NCI-H446 (cell line): ENCODE data around the gene SLC35G6.
A peak's percentile ranks its signal among the peaks of the same experiment; 100 is the strongest.
"Not testable (repeated sequence)": the region's sequence is repeated elsewhere in the genome, so short reads cannot be mapped to it uniquely, and the experiment has no call there.

Source experiments
- DNase-seq, 2 experiments: peaks; one replicate each; lab custom pipeline; 2025; lab: John Stamatoyannopoulos, UW

The SLC35G6 gene

DNA sequence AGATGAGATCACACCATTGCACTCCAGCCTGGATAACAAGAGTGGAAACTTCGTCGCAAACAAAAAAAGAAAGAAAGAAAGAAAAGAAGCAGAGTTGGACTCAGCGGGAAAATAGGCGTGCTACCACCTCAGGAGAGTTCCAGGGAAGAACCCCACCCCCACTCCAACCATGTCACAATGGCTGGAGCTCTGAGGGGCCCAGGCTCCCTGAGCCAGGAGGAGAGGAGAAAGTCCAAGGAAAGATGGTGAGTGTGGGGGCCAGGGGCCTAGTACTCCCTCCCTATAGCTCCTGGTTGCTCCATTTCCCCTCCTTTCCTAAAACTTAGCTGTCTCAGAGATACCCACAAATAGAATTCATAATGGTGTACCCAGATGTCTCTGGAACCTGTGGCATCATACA is at the start of gene SLC35G6:
SLC35G6 (plus strand) TSS at position 172 of the 400 bp plus-strand sequence; CDS start at position 243, 71 bp downstream.
- DNase-seq: not testable (repeated sequence)

- no peak for DNase-seq
Measured at GRCh38 chr17:7432296-7432695, 49.0 kb upstream of the SLC35G6 start.

GRCh38 chr17:7435676-7436555 is 45.3 kb upstream of the SLC35G6 start:
- peak in 1 of 2 experiments; percentile 34 for DNase-seq

GRCh38 chr17:7436556-7437368 is 44.5 kb upstream of the SLC35G6 start:
- DNase-seq: peak; percentile 28 to 81

DNA sequence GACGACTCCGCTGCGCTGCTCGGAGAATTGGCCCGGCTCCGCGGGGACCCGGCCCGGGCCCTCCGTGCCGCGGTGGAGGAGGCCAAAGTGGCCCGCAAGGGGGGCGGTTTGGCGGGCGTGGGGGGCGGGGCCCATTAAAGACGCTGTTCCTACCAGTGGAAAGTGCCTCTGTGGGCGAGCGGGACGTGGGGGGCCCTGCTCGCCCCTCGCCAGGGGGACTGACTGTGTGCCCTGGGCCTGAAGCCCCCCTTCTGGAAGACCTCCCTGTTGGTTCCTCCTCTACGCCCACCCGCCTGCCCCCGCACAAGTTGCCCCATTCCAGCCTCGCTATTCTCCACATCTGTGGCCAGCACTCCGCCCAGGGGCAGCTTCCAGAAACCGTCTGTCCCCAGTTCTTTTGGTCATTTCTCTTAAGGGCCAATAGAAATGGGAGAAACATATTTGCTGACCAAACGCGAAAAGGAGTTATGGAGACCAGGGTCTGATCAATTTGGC is 43.8 kb upstream of the SLC35G6 start:
- DNase-seq: no peak

- no peak for DNase-seq
Measured at GRCh38 chr17:7437950-7438614, 43.2 kb upstream of the SLC35G6 start.

DNA sequence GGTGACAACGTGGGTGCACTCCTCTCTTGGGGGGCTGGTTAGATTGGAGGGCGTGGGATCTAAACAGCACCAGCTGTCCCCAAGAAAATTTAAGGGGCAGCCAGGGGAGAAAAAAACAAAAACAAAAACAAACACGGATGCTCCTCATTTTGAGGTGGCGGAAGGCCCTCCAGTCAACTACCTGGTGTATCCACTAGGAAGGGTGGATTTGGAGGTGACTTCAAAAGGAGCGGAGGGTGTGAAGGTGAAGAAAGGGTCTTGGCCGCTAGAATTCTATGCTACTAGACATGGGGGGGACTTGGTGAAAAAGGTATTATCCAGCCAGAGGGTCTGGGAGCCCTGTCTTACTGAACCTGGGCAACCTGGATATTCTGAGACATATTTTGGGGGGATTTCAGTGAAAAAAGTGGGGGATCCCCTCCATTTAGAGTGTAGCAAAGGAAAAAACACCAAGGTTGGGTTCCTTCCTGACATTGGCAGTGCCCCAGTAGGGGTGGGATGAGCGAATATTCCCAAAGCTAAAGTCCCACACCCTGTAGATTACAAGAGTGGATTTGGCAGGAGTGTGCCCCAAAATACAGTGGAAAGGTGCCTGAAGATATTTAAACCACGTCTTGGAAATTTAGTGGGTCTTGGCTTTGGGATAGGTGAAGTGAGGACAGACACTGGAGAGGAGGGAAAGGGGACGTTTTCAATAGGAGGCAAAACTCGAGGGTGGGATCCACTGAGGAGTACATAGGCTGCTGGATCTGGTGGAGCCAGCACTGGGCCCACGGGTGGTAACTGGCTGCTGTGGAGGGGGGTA is 42.4 kb upstream of the SLC35G6 start:
- DNase-seq: no peak

GRCh38 chr17:7439462-7440112 is 41.7 kb upstream of the SLC35G6 start, which contains the start of gene FGF11:
TSS of gene FGF11 (plus strand) at chr17:7439512. CDS start at chr17:7439621, 109 bp downstream.
- no peak for DNase-seq

- peak; percentile 57 to 72 for DNase-seq
Measured at GRCh38 chr17:7440113-7440833, 41.0 kb upstream of the SLC35G6 start.

GRCh38 chr17:7440834-7441195 is 40.4 kb upstream of the SLC35G6 start:
- DNase-seq: peak in 1 of 2 experiments; percentile 67

GRCh38 chr17:7441266-7441665 is 40.0 kb upstream of the SLC35G6 start:
- no peak for DNase-seq

DNA sequence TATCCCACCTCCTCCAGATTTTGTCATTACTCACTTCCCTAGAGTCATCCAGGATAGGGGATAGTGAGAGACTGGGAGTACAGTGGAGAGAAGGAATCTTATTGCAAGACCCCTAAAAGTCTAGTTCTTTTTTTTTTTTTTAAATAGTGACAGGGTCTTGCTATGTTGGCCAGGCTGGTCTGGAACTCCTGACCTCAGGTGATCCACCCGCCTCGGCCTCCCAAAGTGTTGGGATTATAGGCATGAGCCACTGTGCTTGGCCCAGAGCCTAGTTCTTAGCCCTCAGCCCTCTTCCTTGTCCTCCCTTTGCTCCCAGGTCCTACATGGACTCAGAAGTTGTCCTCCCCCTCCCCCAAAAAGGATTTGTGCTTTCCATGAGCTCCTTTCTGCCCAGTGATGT is 39.1 kb upstream of the SLC35G6 start:
- DNase-seq: no peak

- DNase-seq: no peak
Measured at GRCh38 chr17:7443499-7444485, 37.5 kb upstream of the SLC35G6 start.

GRCh38 chr17:7444682-7445618 is 36.3 kb upstream of the SLC35G6 start, which contains the start of gene CHRNB1:
TSS of gene CHRNB1 (plus strand) at chr17:7445061. CDS start at chr17:7445128, 67 bp downstream.
- peak in 1 of 2 experiments; percentile 45 for DNase-seq

DNA sequence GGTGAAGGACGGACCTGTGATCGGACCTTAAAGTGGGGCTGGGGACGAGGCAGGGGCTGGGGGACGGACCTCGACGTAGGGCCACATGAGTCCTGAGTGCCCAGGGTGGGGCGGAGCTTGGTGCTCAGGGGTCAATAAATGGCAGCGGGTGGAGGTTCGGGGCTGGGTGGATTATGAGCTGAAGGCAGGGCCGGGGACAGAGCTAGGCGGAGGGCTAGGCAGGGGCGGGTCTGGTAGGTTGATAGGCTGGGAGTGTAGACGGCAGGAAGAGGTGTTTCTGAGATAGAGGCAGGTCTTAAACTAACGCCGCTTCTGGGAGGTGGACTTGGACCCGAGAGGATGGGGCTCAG is 35.7 kb upstream of the SLC35G6 start:
- DNase-seq: no peak

DNA sequence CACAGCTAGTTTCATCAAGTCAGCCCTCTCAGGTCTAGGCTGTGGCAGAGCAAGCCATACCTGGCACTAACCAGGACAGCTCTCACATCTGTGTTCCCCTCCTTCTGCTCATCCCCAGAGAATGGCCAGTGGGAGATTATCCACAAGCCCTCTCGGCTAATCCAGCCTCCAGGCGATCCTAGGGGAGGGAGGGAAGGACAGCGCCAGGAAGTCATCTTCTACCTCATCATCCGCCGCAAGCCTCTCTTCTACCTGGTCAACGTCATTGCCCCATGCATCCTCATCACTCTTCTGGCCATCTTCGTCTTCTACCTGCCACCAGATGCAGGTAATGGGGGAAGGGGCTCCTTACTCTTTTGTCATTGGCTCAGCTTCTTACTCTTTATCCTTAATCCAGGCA is 32.8 kb upstream of the SLC35G6 start:
- DNase-seq: no peak

- no peak for DNase-seq
Measured at GRCh38 chr17:7459961-7460545, 21.2 kb upstream of the SLC35G6 start.
